Colonic mucosa (tissue), 4 donors: ENCODE results near the gene ARL5B. TPM values are rescaled to one million over a fixed set of nuclear protein-coding genes. Genes with fewer than 3 reads are reported as not detected.
A peak's percentile ranks its signal among the peaks of the same experiment; 100 is the strongest.

Experiments
- DNase-seq: peaks from one replicate; pipeline ENCODE4 v3.0.0-alpha.2; 2020
- H3K27ac ChIP-seq: fragments of 200-600 bp; one replicate; pipeline ENCODE4 v1.8.0; 2021
- H3K27me3 ChIP-seq: fragments of 200-600 bp; one replicate; pipeline ENCODE4 v1.8.0; 2021
- H3K36me3 ChIP-seq: fragments of 200-600 bp; one replicate; pipeline ENCODE4 v1.8.0; 2021
- H3K4me1 ChIP-seq: fragments of 200-600 bp; one replicate; pipeline ENCODE4 v1.8.0; 2021; ENCODE audit warnings: mild to moderate bottlenecking
- H3K4me3 ChIP-seq: fragments of 200-600 bp; one replicate; pipeline ENCODE4 v1.8.0; 2021
- H3K9ac ChIP-seq, 2 donors: one replicate each; pipeline ENCODE4 v1.7.0; 2013; ENCODE audit warnings: control low read depth in 2 of 2, low read depth in 2 of 2, low read length in 2 of 2
- H3K9me3 ChIP-seq: fragments of 200-600 bp; one replicate; pipeline ENCODE4 v1.8.0; 2021
- CTCF ChIP-seq: fragments of 200-600 bp; IDR thresholded peaks from one replicate; pipeline ENCODE4 v1.8.0; 2022; ENCODE audit warnings: antibody characterized with exemption, mild to moderate bottlenecking
- intact Hi-C: fragments of 100-400 bp; cut with DNase I; formaldehyde crosslinking; loops from one replicate; pipeline ENCODE4 v1.14.1; 2022
- total RNA-seq, 2 donors: library from RNA; stranded (reverse); fragmentation: NEBNext Ultra II Directional in 1 of 2; extraction: Animal tissue kit (Norgen Biotek cat#: 25700) in 1 of 2; gene quantifications; one replicate each; pipeline ENCODE4 v1.2.1, GENCODE V29; 2021
- donor health status: healthy.
- donor health status: DM: no; HTN: no; CAD: no.
- donor health status: DM: no; HTN: no; CAD: no.

ARL5B gene
- total RNA-seq, 2 donors from 2014 or later = 14.0 to 31.2 TPM

- no peak for DNase-seq
- intact Hi-C loops = no loop called here
- no peak for TF ChIP-seq CTCF
- H3K9ac ChIP-seq = no peak overlapping the region
- no peak overlapping the region for H3K4me3 ChIP-seq
- H3K27ac ChIP-seq = no peak overlapping the region
- H3K27me3 ChIP-seq = no peaks in the 10 kb centered on the region
- no peaks in the 10 kb centered on the region for H3K36me3 ChIP-seq
- no peaks in the 10 kb centered on the region for H3K4me1 ChIP-seq
- no peaks in the 10 kb centered on the region for H3K9me3 ChIP-seq
Measured at GRCh38 chr10:18684416-18684815, 25.2 kb downstream of the ARL5B start.

GRCh38 chr10:18684953-18685352 lies 25.7 kb downstream of the ARL5B start:
- no peaks in the 10 kb centered on the region for H3K4me1 ChIP-seq
- H3K9me3 ChIP-seq = no peaks in the 10 kb centered on the region
- no peak for DNase-seq
- TF ChIP-seq CTCF = no peak
- intact Hi-C loops = no loop called here
- no peak overlapping the region for H3K27ac ChIP-seq
- no peak overlapping the region for H3K4me3 ChIP-seq
- H3K36me3 ChIP-seq = no peaks in the 10 kb centered on the region
- no peak overlapping the region for H3K9ac ChIP-seq
- no peaks in the 10 kb centered on the region for H3K27me3 ChIP-seq

GRCh38 chr10:18685555-18685954 lies 26.3 kb downstream of the ARL5B start:
- Histone ChIP-seq H3K4me1 (no peaks in the 10 kb centered on the region), H3K9me3 (no peaks in the 10 kb centered on the region)
- intact Hi-C loops = no loop called here

GRCh38 chr10:18687195-18687594 lies 28.0 kb downstream of the ARL5B start:
- Histone ChIP-seq H3K36me3 (no peaks in the 10 kb centered on the region), H3K9ac (no peak overlapping the region), H3K27ac (no peak overlapping the region), H3K4me1 (no peaks in the 10 kb centered on the region), H3K4me3 (no peak overlapping the region), H3K27me3 (no peaks in the 10 kb centered on the region), H3K9me3 (no peaks in the 10 kb centered on the region)
- DNase-seq = no peak
- intact Hi-C loops = no loop called here
- TF ChIP-seq CTCF = no peak

More at GRCh38 chr10:18685555-18685954, 26.3 kb downstream of the ARL5B start:
- no peak for TF ChIP-seq CTCF
- DNase-seq = no peak
- Histone ChIP-seq H3K4me3 (no peak overlapping the region), H3K27me3 (no peaks in the 10 kb centered on the region), H3K36me3 (no peaks in the 10 kb centered on the region), H3K27ac (no peak overlapping the region), H3K9ac (no peak overlapping the region)

GRCh38 chr10:18687706-18688105 lies 28.5 kb downstream of the ARL5B start:
- no peak for TF ChIP-seq CTCF
- no peaks in the 10 kb centered on the region for H3K4me1 ChIP-seq
- H3K27me3 ChIP-seq = no peaks in the 10 kb centered on the region
- no peaks in the 10 kb centered on the region for H3K36me3 ChIP-seq
- intact Hi-C loops = no loop called here
- H3K4me3 ChIP-seq = no peak overlapping the region
- H3K9ac ChIP-seq = no peak overlapping the region
- no peak overlapping the region for H3K27ac ChIP-seq
- H3K9me3 ChIP-seq = no peaks in the 10 kb centered on the region
- no peak for DNase-seq

GRCh38 chr10:18689498-18689897 lies 30.3 kb downstream of the ARL5B start:
- peak; percentile 26 for TF ChIP-seq CTCF
- Histone ChIP-seq H3K9me3 (no peaks in the 10 kb centered on the region), H3K27me3 (no peaks in the 10 kb centered on the region), H3K27ac (no peak overlapping the region), H3K4me3 (no peak overlapping the region), H3K9ac (no peak overlapping the region), H3K36me3 (no peaks in the 10 kb centered on the region), H3K4me1 (no peaks in the 10 kb centered on the region)
- intact Hi-C loops = no loop called here
- no peak for DNase-seq
